ENCODE results near the gene IRF2BP2.

IRF2BP2 gene

DNA sequence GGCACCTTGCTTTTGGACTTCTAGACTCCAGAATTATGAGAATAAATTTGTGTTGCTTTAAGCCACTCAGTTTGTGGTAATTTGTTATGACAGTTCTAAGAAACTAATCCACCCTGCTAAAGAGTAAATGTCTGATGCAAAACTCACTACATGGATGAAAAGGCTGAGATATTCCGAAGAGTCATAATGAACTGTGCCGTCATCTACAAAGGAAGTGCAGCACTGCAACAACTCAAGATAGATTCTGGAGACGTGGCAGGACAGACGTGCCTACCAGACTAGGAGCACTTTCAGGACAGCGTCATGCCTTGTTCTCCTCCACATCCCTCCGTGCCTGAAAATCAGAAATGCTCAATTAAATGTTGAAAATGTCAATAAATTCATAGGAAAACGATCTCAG lies 24.4 kb upstream of the IRF2BP2 start:
- no peak for DNase-seq (ENCODE audit: low read depth in 2 of 2)

GRCh38 chr1:234633246-234634003 lies 23.4 kb upstream of the IRF2BP2 start:
- no peak for DNase-seq (ENCODE audit: low read depth in 2 of 2)

GRCh38 chr1:234632225-234632624 lies 22.2 kb upstream of the IRF2BP2 start:
- no peak for DNase-seq (ENCODE audit: low read depth in 2 of 2)

DNA sequence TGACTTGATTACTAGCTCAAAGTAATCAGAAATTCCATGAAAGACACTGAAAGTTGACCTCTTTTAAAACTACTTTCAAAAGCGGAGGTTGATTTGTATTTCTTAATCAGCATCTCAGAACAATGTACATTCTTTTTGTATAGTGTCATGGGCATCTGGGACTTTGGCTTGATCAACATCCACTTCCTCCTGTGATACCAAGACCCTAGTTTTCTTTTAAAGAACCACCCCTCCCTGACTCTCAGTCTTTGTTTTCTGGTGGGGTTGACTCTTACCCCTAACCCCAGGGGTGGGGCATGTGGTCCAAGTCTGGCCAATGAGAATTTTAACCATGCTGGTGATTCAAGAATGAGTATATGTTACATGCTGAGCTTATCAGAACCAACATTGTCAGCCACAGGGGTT lies 21.7 kb upstream of the IRF2BP2 start:
- DNase-seq (ENCODE audit: low read depth in 2 of 2): no peak

DNA sequence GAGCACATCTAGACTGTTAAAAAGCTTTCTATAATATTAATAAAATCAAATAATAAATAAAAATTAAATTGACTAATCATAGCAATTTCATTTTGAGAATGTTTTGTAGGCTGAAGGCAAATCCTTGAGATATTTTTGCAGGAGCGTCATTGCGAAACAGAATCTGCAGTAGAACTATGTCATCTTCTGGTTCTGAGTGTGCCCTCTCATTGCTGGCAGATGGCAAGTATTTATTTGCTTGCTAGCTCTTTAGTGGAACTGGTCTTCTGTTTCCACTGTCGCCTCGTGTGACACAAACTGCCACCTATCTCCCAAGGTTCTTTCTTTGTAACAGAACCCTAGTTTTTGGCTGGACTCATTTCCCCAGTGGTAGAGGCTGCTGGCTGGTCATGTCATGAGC lies 19.0 kb upstream of the IRF2BP2 start:
- no peak for DNase-seq (ENCODE audit: low read depth in 2 of 2)

- no peak for DNase-seq (ENCODE audit: low read depth in 2 of 2)
Measured at GRCh38 chr1:234628089-234628488, 18.1 kb upstream of the IRF2BP2 start.

- no peak for DNase-seq (ENCODE audit: low read depth in 2 of 2)
Measured at GRCh38 chr1:234627009-234627950, 17.3 kb upstream of the IRF2BP2 start.

- DNase-seq (ENCODE audit: low read depth in 2 of 2): no peak
Measured at GRCh38 chr1:234626391-234626790, 16.4 kb upstream of the IRF2BP2 start.

GRCh38 chr1:234624724-234625117 lies 14.7 kb upstream of the IRF2BP2 start:
- DNase-seq (ENCODE audit: low read depth in 2 of 2): no peak

GRCh38 chr1:234621657-234622335 lies 11.8 kb upstream of the IRF2BP2 start:
- DNase-seq (ENCODE audit: low read depth in 2 of 2): no peak

GRCh38 chr1:234621127-234621468 lies 11.1 kb upstream of the IRF2BP2 start:
- no peak for DNase-seq (ENCODE audit: low read depth in 2 of 2)

GRCh38 chr1:234620272-234621126 lies 10.5 kb upstream of the IRF2BP2 start:
- DNase-seq (ENCODE audit: low read depth in 2 of 2): no peak

- DNase-seq (ENCODE audit: low read depth in 2 of 2): no peak
Measured at GRCh38 chr1:234619794-234620247, 9.8 kb upstream of the IRF2BP2 start.

GRCh38 chr1:234619071-234619480 lies 9.1 kb upstream of the IRF2BP2 start:
- no peak for DNase-seq (ENCODE audit: low read depth in 2 of 2)

- no peak for DNase-seq (ENCODE audit: low read depth in 2 of 2)
Measured at GRCh38 chr1:234618737-234619049, 8.7 kb upstream of the IRF2BP2 start.

GRCh38 chr1:234617986-234618736 lies 8.2 kb upstream of the IRF2BP2 start:
- no peak for DNase-seq (ENCODE audit: low read depth in 2 of 2)

- no peak for DNase-seq (ENCODE audit: low read depth in 2 of 2)
Measured at GRCh38 chr1:234617131-234617985, 7.4 kb upstream of the IRF2BP2 start.

DNA sequence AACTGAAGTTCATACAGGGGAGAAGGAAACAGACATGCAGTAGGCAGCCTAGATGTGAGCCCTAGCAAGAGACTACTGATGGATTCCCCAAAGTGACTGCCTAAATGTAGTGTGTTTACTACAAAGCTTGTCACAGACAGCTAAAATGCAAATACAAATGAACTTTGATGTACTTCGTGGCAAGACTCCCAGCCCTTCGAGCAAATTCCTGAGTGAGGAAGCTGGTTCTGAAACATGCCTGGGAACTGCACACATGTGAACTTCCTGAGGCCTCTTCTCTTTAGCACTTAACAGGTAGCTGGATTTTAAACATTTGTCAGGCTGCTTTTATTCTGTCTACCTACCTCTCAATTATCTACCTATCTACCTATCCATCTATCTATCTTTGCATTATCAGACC lies 6.7 kb upstream of the IRF2BP2 start:
- DNase-seq (ENCODE audit: low read depth in 2 of 2): no peak

GRCh38 chr1:234614081-234614489 lies 4.1 kb upstream of the IRF2BP2 start:
- no peak for DNase-seq (ENCODE audit: low read depth in 2 of 2)
